Activated CD4-positive, alpha-beta T cell treated with anti-CD3 and anti-CD28 coated beads, Interleukin-2, amount 10 ng/mL, durations not matched to agents 24 days and 14 days (primary cell): ENCODE measurements around the gene IQCB1. TPM values are rescaled to one million over a fixed set of nuclear protein-coding genes. Genes with fewer than 3 reads are reported as not detected.

ENCODE experiments used
- DNase-seq: peaks from one replicate; pipeline ENCODE4 v3.0.0; 2022
- H3K27ac Mint-ChIP-seq: one replicate; pipeline ENCODE4 v1.8.0; 2022; ENCODE audit warnings: mild to moderate bottlenecking, mixed read lengths
- H3K27me3 Mint-ChIP-seq: one replicate; pipeline ENCODE4 v1.8.0; 2022; ENCODE audit warnings: mixed read lengths
- H3K36me3 Mint-ChIP-seq: one replicate; pipeline ENCODE4 v1.8.0; 2022; ENCODE audit warnings: low read depth, mild to moderate bottlenecking, mixed read lengths
- H3K4me1 Mint-ChIP-seq: one replicate; pipeline ENCODE4 v1.8.0; 2021; ENCODE audit warnings: mixed read lengths
- H3K4me3 Mint-ChIP-seq: one replicate; pipeline ENCODE4 v1.8.0; 2022; ENCODE audit warnings: mild to moderate bottlenecking, moderate library complexity, mixed read lengths
- H3K9me3 Mint-ChIP-seq: one replicate; pipeline ENCODE4 v1.8.0; 2021; ENCODE audit warnings: mixed read lengths
- intact Hi-C: fragments of 100-400 bp; cut with micrococcal nuclease; formaldehyde crosslinking; loops from one replicate; pipeline ENCODE4 v1.15.1; 2023
- total RNA-seq: library from RNA; stranded (reverse); gene quantifications from 2 replicates; pipeline ENCODE4 v1.2.3, GENCODE V29; 2022

IQCB1 gene
- total RNA-seq, 1 donor from 2014 or later: 49.1 TPM

GRCh38 chr3:121722411-121722810 is 112.4 kb downstream of the IQCB1 start:
- DNase-seq: no peak
- no peak overlapping the region for H3K4me3 Mint-ChIP-seq
- H3K36me3 Mint-ChIP-seq: peaks cover 70% of the 10 kb centered on the region
- peaks cover 1% of the 10 kb centered on the region for H3K9me3 Mint-ChIP-seq
- H3K27ac Mint-ChIP-seq: no peak overlapping the region
- no peaks in the 10 kb centered on the region for H3K27me3 Mint-ChIP-seq
- intact Hi-C loops: no loop called here
- H3K4me1 Mint-ChIP-seq: peaks cover 12% of the 10 kb centered on the region

DNA sequence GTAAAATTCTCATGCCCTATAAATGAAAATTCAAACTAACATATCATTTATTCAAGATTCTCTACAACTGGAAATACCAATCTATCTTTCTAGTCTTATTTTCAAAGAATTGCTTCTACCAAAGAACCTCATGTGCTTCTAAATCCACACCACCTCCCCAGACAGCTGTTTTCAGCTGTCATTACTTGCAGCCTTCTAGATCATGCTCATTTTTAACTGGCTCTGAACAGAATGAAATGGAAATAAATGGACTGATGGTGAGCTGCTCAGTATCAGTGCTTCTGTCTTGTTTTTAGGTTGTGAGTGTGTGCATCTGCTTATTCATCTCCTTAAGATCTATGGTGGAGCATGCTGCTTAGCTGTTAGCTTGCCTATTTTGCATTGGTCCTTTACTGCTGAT is 114.7 kb downstream of the IQCB1 start:
- DNase-seq: no peak
- no peak overlapping the region for H3K27ac Mint-ChIP-seq
- H3K36me3 Mint-ChIP-seq: peaks cover 75% of the 10 kb centered on the region
- H3K9me3 Mint-ChIP-seq: peaks cover 7% of the 10 kb centered on the region
- H3K4me1 Mint-ChIP-seq: peaks cover 14% of the 10 kb centered on the region
- H3K4me3 Mint-ChIP-seq: no peak overlapping the region
- intact Hi-C loops: no loop called here
- no peaks in the 10 kb centered on the region for H3K27me3 Mint-ChIP-seq

Other genes with a start within 250 kb of the IQCB1 start
- not detected in 2 replicates for gene FBXO40, start 241.7 kb downstream of the IQCB1 start, total RNA-seq
- gene HCLS1, start 174.2 kb downstream of the IQCB1 start, total RNA-seq: 210 and 216 TPM in 2 replicates
- gene GOLGB1, start 85.3 kb downstream of the IQCB1 start, total RNA-seq: 21.0 and 22.2 TPM in 2 replicates
- 13.7 and 14.5 TPM in 2 replicates for gene EAF2, start 149 bp upstream of the IQCB1 start, total RNA-seq
- gene SLC15A2, start 59.3 kb upstream of the IQCB1 start, total RNA-seq: 0.95 and 2.7 TPM in 2 replicates
- 0.16 and 0.17 TPM in 2 replicates for gene ILDR1, start 187.2 kb upstream of the IQCB1 start, total RNA-seq
- 1.4 TPM in 2 replicates for gene CD86, start 220.3 kb upstream of the IQCB1 start, total RNA-seq